ENCODE measurements around the gene DNAH3.

Gene DNAH3

GRCh38 chr16:21037168-21037567 lies 113.5 kb downstream of the DNAH3 start:
- no peak for FAIRE-seq
- no peak for DNase-seq (ENCODE audit: insufficient read length, low spot score)
- TF ChIP-seq CTCF (IDR thresholded peaks at IDR 0.05; ENCODE audit: insufficient read depth, missing control alignments), result no peak

GRCh38 chr16:21036471-21036870 lies 114.2 kb downstream of the DNAH3 start:
- FAIRE-seq (no peak), DNase-seq (ENCODE audit: insufficient read length, low spot score) (no peak)
- no peak for TF ChIP-seq CTCF (IDR thresholded peaks at IDR 0.05; ENCODE audit: insufficient read depth, missing control alignments)

- no peak for TF ChIP-seq CTCF (IDR thresholded peaks at IDR 0.05; ENCODE audit: insufficient read depth, missing control alignments)
- DNase-seq (ENCODE audit: insufficient read length, low spot score) (no peak), FAIRE-seq (no peak)
Measured at GRCh38 chr16:21033704-21034103, 116.9 kb downstream of the DNAH3 start.

GRCh38 chr16:21033264-21033663 lies 117.4 kb downstream of the DNAH3 start:
- DNase-seq (ENCODE audit: insufficient read length, low spot score), result no peak
- no peak for TF ChIP-seq CTCF (IDR thresholded peaks at IDR 0.05; ENCODE audit: insufficient read depth, missing control alignments)
- no peak for FAIRE-seq

GRCh38 chr16:21028728-21029127 lies 121.9 kb downstream of the DNAH3 start:
- FAIRE-seq, result no peak
- no peak for TF ChIP-seq CTCF (IDR thresholded peaks at IDR 0.05; ENCODE audit: insufficient read depth, missing control alignments)
- DNase-seq (ENCODE audit: insufficient read length, low spot score), result no peak

GRCh38 chr16:21026846-21027245 lies 123.8 kb downstream of the DNAH3 start:
- DNase-seq (ENCODE audit: insufficient read length, low spot score), result no peak
- FAIRE-seq, result no peak
- TF ChIP-seq CTCF (IDR thresholded peaks at IDR 0.05; ENCODE audit: insufficient read depth, missing control alignments), result no peak

- FAIRE-seq (no peak), DNase-seq (ENCODE audit: insufficient read length, low spot score) (no peak)
- TF ChIP-seq CTCF (IDR thresholded peaks at IDR 0.05; ENCODE audit: insufficient read depth, missing control alignments), result no peak
Measured at GRCh38 chr16:21023509-21024202, 127.0 kb downstream of the DNAH3 start.
